ENCODE measurements around the gene HIF3A.

- no peak for TF ChIP-seq CTCF (IDR thresholded peaks at IDR 0.05)
- TF ChIP-seq POLR2A (IDR thresholded peaks at IDR 0.05): no peak
- TF ChIP-seq POLR2AphosphoS5 (IDR thresholded peaks at IDR 0.05): no peak
- no peak for TF ChIP-seq EP300 (IDR thresholded peaks at IDR 0.05)
These were observed 2.3 kb upstream of the HIF3A start for GRCh38 chr19:46294494-46294893.

Data from stomach (tissue), 4 donors.